GM21390 (cell line): ENCODE results near the gene ACTR3.

Experiments
- ATAC-seq: cut with Tn5 transposase; IDR thresholded peaks from one replicate; pipeline ENCODE4 v1.9.1; 2021; ENCODE audit not compliant: unreplicated experiment

Gene ACTR3

GRCh38 chr2:113986762-113987290, 96.9 kb downstream of the ACTR3 start:
- ATAC-seq, result no peak

- no peak for ATAC-seq
These were observed 102.2 kb downstream of the ACTR3 start for GRCh38 chr2:113992090-113992489.

- ATAC-seq, result no peak
These were observed 107.0 kb downstream of the ACTR3 start for GRCh38 chr2:113996671-113997594.

GRCh38 chr2:114001152-114001551, 111.3 kb downstream of the ACTR3 start:
- no peak for ATAC-seq

GRCh38 chr2:114001937-114002336, 112.0 kb downstream of the ACTR3 start:
- ATAC-seq, result no peak

- no peak for ATAC-seq
These were observed 115.4 kb downstream of the ACTR3 start for GRCh38 chr2:114005110-114005783.

- no peak for ATAC-seq
These were observed 116.6 kb downstream of the ACTR3 start for GRCh38 chr2:114006460-114006859.

- ATAC-seq, result no peak
These were observed 117.5 kb downstream of the ACTR3 start for GRCh38 chr2:114007436-114007835.

- ATAC-seq, result no peak
These were observed 118.8 kb downstream of the ACTR3 start for GRCh38 chr2:114008720-114009119.

GRCh38 chr2:114009205-114009944, 119.5 kb downstream of the ACTR3 start:
- ATAC-seq, result no peak

GRCh38 chr2:114010001-114010400, 120.1 kb downstream of the ACTR3 start:
- ATAC-seq, result no peak

- ATAC-seq, result no peak
These were observed 121.8 kb downstream of the ACTR3 start for GRCh38 chr2:114011713-114012112.
